Measurements from ENCODE around the gene MTCH2.
A peak's percentile ranks its signal among the peaks of the same experiment; 100 is the strongest.

MTCH2 gene

GRCh38 chr11:47599902-47600301 lies 42.5 kb downstream of the MTCH2 start:
- DNase-seq, result no peak
- H3K9me3 Mint-ChIP-seq, result no peaks in the 10 kb centered on the region

GRCh38 chr11:47595967-47596366 lies 46.4 kb downstream of the MTCH2 start:
- Mint-ChIP-seq H3K27me3 (ENCODE audit: low read depth, poor library complexity) (peaks cover 24% of the 10 kb centered on the region), H3K27ac (no peak overlapping the region), H3K4me1 (peaks cover 65% of the 10 kb centered on the region), H3K9me3 (no peaks in the 10 kb centered on the region), H3K36me3 (ENCODE audit: low read depth) (no peaks in the 10 kb centered on the region), H3K4me3 (no peak overlapping the region)
- DNase-seq, result no peak
- no peak for TF ChIP-seq CTCF (IDR thresholded peaks at IDR 0.05)

More at GRCh38 chr11:47599902-47600301, 42.5 kb downstream of the MTCH2 start:
- TF ChIP-seq CTCF (IDR thresholded peaks at IDR 0.05), result no peak
- Mint-ChIP-seq H3K27me3 (ENCODE audit: low read depth, poor library complexity) (no peaks in the 10 kb centered on the region), H3K36me3 (ENCODE audit: low read depth) (no peaks in the 10 kb centered on the region), H3K4me3 (no peak overlapping the region), H3K27ac (peak overlapping the region; percentile 94), H3K4me1 (peaks cover 38% of the 10 kb centered on the region)

GRCh38 chr11:47595029-47595428 lies 47.3 kb downstream of the MTCH2 start:
- Mint-ChIP-seq H3K36me3 (ENCODE audit: low read depth) (no peaks in the 10 kb centered on the region), H3K4me1 (peaks cover 63% of the 10 kb centered on the region), H3K9me3 (no peaks in the 10 kb centered on the region), H3K4me3 (peak overlapping the region; percentile 92), H3K27me3 (ENCODE audit: low read depth, poor library complexity) (peaks cover 24% of the 10 kb centered on the region), H3K27ac (no peak overlapping the region)
- no peak for TF ChIP-seq CTCF (IDR thresholded peaks at IDR 0.05)
- no peak for DNase-seq

- TF ChIP-seq CTCF (IDR thresholded peaks at IDR 0.05), result no peak
- DNase-seq, result peak; percentile 74
- no peaks in the 10 kb centered on the region for H3K9me3 Mint-ChIP-seq
- peaks cover 1% of the 10 kb centered on the region for H3K36me3 Mint-ChIP-seq (ENCODE audit: low read depth)
- H3K4me1 Mint-ChIP-seq, result peaks cover 55% of the 10 kb centered on the region
- peaks cover 24% of the 10 kb centered on the region for H3K27me3 Mint-ChIP-seq (ENCODE audit: low read depth, poor library complexity)
- peak within 1 kb of the TSS; percentile 92 for H3K4me3 Mint-ChIP-seq
- H3K27ac Mint-ChIP-seq, result peak within 1 kb of the TSS; percentile 85
Measured at GRCh38 chr11:47593934-47594855, 48.2 kb downstream of the MTCH2 start, which contains the start of gene C1QTNF4. C1QTNF4 (minus strand) TSS chr11:47594411; CDS start chr11:47590810, 3,601 bp downstream.

- peaks cover 8% of the 10 kb centered on the region for H3K36me3 Mint-ChIP-seq (ENCODE audit: low read depth)
- peaks cover 56% of the 10 kb centered on the region for H3K4me1 Mint-ChIP-seq
- H3K4me3 Mint-ChIP-seq, result peak overlapping the region; percentile 92
- DNase-seq, result no peak
- no peak for TF ChIP-seq CTCF (IDR thresholded peaks at IDR 0.05)
- H3K27ac Mint-ChIP-seq, result peak overlapping the region; percentile 85
- peaks cover 26% of the 10 kb centered on the region for H3K27me3 Mint-ChIP-seq (ENCODE audit: low read depth, poor library complexity)
- no peaks in the 10 kb centered on the region for H3K9me3 Mint-ChIP-seq
Measured at GRCh38 chr11:47593492-47593933, 48.8 kb downstream of the MTCH2 start.

Measured in nephron progenitor cell (in vitro differentiated cells).